GM21447 (cell line): Measurements from ENCODE around the gene UBASH3B.

ENCODE experiments used
- ATAC-seq: cut with Tn5 transposase; IDR thresholded peaks from one replicate; pipeline ENCODE4 v1.9.1; 2021; ENCODE audit not compliant: unreplicated experiment

The UBASH3B gene

GRCh38 chr11:122781378-122782195 lies 126.1 kb downstream of the UBASH3B start:
- peak; percentile 66 for ATAC-seq

GRCh38 chr11:122782222-122782621 lies 126.7 kb downstream of the UBASH3B start:
- no peak for ATAC-seq

GRCh38 chr11:122784325-122784955 lies 128.9 kb downstream of the UBASH3B start:
- ATAC-seq, result no peak

- ATAC-seq, result no peak
Measured at GRCh38 chr11:122785031-122785541, 129.6 kb downstream of the UBASH3B start.

- ATAC-seq, result no peak
Measured at GRCh38 chr11:122786896-122787295, 131.4 kb downstream of the UBASH3B start.

GRCh38 chr11:122788781-122789535 lies 133.4 kb downstream of the UBASH3B start:
- ATAC-seq, result no peak

GRCh38 chr11:122789907-122790306 lies 134.4 kb downstream of the UBASH3B start:
- ATAC-seq, result no peak

GRCh38 chr11:122791411-122791810 lies 135.9 kb downstream of the UBASH3B start:
- ATAC-seq, result no peak

GRCh38 chr11:122791836-122792235 lies 136.3 kb downstream of the UBASH3B start:
- no peak for ATAC-seq

- no peak for ATAC-seq
Measured at GRCh38 chr11:122793515-122793914, 138.0 kb downstream of the UBASH3B start.

- ATAC-seq, result no peak
Measured at GRCh38 chr11:122795307-122795706, 139.8 kb downstream of the UBASH3B start.

- ATAC-seq, result peak; percentile 60
Measured at GRCh38 chr11:122796128-122796717, 140.7 kb downstream of the UBASH3B start.

GRCh38 chr11:122797651-122798050 lies 142.1 kb downstream of the UBASH3B start:
- ATAC-seq, result no peak

GRCh38 chr11:122799406-122800105 lies 144.0 kb downstream of the UBASH3B start:
- ATAC-seq, result no peak

- ATAC-seq, result no peak
Measured at GRCh38 chr11:122802876-122803275, 147.4 kb downstream of the UBASH3B start.

- ATAC-seq, result no peak
Measured at GRCh38 chr11:122803306-122803705, 147.8 kb downstream of the UBASH3B start.

- no peak for ATAC-seq
Measured at GRCh38 chr11:122803716-122804115, 148.2 kb downstream of the UBASH3B start.

- ATAC-seq, result no peak
Measured at GRCh38 chr11:122804161-122804560, 148.6 kb downstream of the UBASH3B start.

- no peak for ATAC-seq
Measured at GRCh38 chr11:122804796-122805195, 149.3 kb downstream of the UBASH3B start.

- ATAC-seq, result no peak
Measured at GRCh38 chr11:122807731-122808477, 152.4 kb downstream of the UBASH3B start.
